Liver (tissue), 3 donors: Measurements from ENCODE around the gene TNFSF13.
A peak's percentile ranks its signal among the peaks of the same experiment; 100 is the strongest.

Experiments
- CTCF ChIP-seq: fragments of 150-350 bp; IDR thresholded peaks from 2 replicates; pipeline ENCODE4 v1.5.1; 2017; ENCODE audit warnings: improper control_type of control experiment, low read depth, low read length; ENCODE audit not compliant: missing input control
- EGR1 ChIP-seq, 2 donors: IDR thresholded peaks; 2 replicates each; pipeline ENCODE4 v1.6.1; 2016 to 2018; ENCODE audit warnings: antibody characterized with exemption in 2 of 2, low read depth in 2 of 2
- GABPA ChIP-seq, 2 donors: IDR thresholded peaks in 1 of 2; conservative IDR thresholded peaks in 1 of 2; 2 replicates each; pipeline ENCODE4 v1.6.1; 2016; ENCODE audit warnings: antibody characterized with exemption in 2 of 2, mild to moderate bottlenecking in 1 of 2, moderate library complexity in 1 of 2
- JUND ChIP-seq, 2 donors: IDR thresholded peaks; 2 replicates each; pipeline ENCODE4 v1.6.1; 2016; ENCODE audit warnings: antibody characterized with exemption in 2 of 2
- MAX ChIP-seq: IDR thresholded peaks from 2 replicates; pipeline ENCODE4 v1.6.1; 2016; ENCODE audit warnings: antibody characterized with exemption
- RAD21 ChIP-seq, 2 donors: IDR thresholded peaks; 2 replicates each; pipeline ENCODE4 v1.6.1; 2016; ENCODE audit warnings: antibody characterized with exemption in 2 of 2, mild to moderate bottlenecking in 2 of 2
- RXRA ChIP-seq, 2 donors: IDR thresholded peaks; 2 replicates each; pipeline ENCODE4 v1.6.1; 2017 to 2018; ENCODE audit warnings: antibody characterized with exemption in 2 of 2, mild to moderate bottlenecking in 1 of 2
- YY1 ChIP-seq: IDR thresholded peaks from 2 replicates; pipeline ENCODE4 v1.6.1; 2016; ENCODE audit warnings: antibody characterized with exemption, mild to moderate bottlenecking
- ZBTB33 ChIP-seq: IDR thresholded peaks from 2 replicates; pipeline ENCODE4 v1.6.1; 2016; ENCODE audit warnings: antibody characterized with exemption
- donor health status: healthy.
- donor health status: healthy.

- peak; percentile 28 to 74 for TF ChIP-seq RXRA (IDR thresholded peaks at IDR 0.05)
- no peak for TF ChIP-seq CTCF
- TF ChIP-seq GABPA (IDR thresholded peaks at IDR 0.05 in 1 of 2, conservative IDR thresholded peaks at IDR 0.05 in 1 of 2): peak in 1 of 2 donors; percentile 84
- TF ChIP-seq MAX: peak; percentile 85
- TF ChIP-seq ZBTB33: peak; percentile 60
- no peak for TF ChIP-seq RAD21 (IDR thresholded peaks at IDR 0.05)
- TF ChIP-seq YY1: peak; percentile 64
- no peak for TF ChIP-seq EGR1 (IDR thresholded peaks at IDR 0.05; ENCODE audit: low read depth in 2 of 2)
- TF ChIP-seq JUND (IDR thresholded peaks at IDR 0.05): peak in 1 of 2 donors; percentile 78
Observed at GRCh38 chr17:7579001-7579833, 20.7 kb downstream of the TNFSF13 start, which contains the start of gene CD68.
